ENCODE data around the gene IGSF21. TPM values are rescaled to one million over a fixed set of nuclear protein-coding genes. Genes with fewer than 3 reads are reported as not detected.

Gene IGSF21
- total RNA-seq, 2 experiments from 2014 or later: not detected

DNA sequence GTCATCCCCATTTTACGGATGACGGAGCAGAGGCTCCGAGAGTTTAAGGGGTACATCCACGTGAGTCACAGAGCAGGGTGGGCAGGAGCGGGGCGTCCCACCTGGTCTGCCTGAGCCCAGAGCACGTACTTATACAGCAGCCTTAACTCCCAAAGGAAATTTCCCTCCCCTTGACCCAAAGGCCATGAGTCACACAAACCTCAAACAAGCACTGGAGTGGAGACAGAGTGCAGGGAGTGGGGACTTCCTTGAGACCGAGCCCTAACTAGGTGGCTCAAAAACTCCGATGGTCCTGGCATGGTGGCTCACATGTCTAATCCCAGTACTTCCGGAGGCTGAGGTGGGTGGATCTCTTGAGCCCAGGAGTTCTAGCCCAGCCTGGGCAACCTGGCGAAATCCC, 231.6 kb downstream of the IGSF21 start:
- no peaks in the 10 kb centered on the region for H3K27me3 ChIP-seq (ENCODE audit: control insufficient read depth in 1 of 2, insufficient read depth in 2 of 2, low read length in 2 of 2)
- peaks cover 22% of the 10 kb centered on the region for H3K27me3 Mint-ChIP-seq
- H3K27ac Mint-ChIP-seq: no peak overlapping the region
- no peaks in the 10 kb centered on the region for H3K4me1 Mint-ChIP-seq (ENCODE audit: low read depth)
- no peak overlapping the region for H3K4me3 ChIP-seq (ENCODE audit: low read length)
- ATAC-seq (ENCODE audit: poor library complexity) (no peak), DNase-seq (no peak)
- TF ChIP-seq, protein P1, sequence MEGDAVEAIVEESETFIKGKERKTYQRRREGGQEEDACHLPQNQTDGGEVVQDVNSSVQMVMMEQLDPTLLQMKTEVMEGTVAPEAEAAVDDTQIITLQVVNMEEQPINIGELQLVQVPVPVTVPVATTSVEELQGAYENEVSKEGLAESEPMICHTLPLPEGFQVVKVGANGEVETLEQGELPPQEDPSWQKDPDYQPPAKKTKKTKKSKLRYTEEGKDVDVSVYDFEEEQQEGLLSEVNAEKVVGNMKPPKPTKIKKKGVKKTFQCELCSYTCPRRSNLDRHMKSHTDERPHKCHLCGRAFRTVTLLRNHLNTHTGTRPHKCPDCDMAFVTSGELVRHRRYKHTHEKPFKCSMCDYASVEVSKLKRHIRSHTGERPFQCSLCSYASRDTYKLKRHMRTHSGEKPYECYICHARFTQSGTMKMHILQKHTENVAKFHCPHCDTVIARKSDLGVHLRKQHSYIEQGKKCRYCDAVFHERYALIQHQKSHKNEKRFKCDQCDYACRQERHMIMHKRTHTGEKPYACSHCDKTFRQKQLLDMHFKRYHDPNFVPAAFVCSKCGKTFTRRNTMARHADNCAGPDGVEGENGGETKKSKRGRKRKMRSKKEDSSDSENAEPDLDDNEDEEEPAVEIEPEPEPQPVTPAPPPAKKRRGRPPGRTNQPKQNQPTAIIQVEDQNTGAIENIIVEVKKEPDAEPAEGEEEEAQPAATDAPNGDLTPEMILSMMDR (IDR thresholded peaks at IDR 0.05): no peak
- H3K4me3 Mint-ChIP-seq: no peak overlapping the region
- CTCF ChIA-PET: no interaction called here
- H3K36me3 Mint-ChIP-seq (ENCODE audit: low read depth): no peaks in the 10 kb centered on the region
- H3K9me3 ChIP-seq (ENCODE audit: control insufficient read depth in 1 of 2, insufficient read depth in 1 of 2, low read length in 2 of 2): no peaks in the 10 kb centered on the region
- no peaks in the 10 kb centered on the region for H3K36me3 ChIP-seq (ENCODE audit: insufficient read depth, low read length)
- POLR2A ChIA-PET: no interaction called here
- H3K27ac ChIP-seq (ENCODE audit: low read depth in 1 of 2, low read length in 2 of 2): no peak overlapping the region
- H3K4me1 ChIP-seq (ENCODE audit: insufficient read depth, low read length): no peaks in the 10 kb centered on the region
- no peaks in the 10 kb centered on the region for H3K9me3 Mint-ChIP-seq
- intact Hi-C loops (cut with DNase I, micrococcal nuclease): no loop called here

DNA sequence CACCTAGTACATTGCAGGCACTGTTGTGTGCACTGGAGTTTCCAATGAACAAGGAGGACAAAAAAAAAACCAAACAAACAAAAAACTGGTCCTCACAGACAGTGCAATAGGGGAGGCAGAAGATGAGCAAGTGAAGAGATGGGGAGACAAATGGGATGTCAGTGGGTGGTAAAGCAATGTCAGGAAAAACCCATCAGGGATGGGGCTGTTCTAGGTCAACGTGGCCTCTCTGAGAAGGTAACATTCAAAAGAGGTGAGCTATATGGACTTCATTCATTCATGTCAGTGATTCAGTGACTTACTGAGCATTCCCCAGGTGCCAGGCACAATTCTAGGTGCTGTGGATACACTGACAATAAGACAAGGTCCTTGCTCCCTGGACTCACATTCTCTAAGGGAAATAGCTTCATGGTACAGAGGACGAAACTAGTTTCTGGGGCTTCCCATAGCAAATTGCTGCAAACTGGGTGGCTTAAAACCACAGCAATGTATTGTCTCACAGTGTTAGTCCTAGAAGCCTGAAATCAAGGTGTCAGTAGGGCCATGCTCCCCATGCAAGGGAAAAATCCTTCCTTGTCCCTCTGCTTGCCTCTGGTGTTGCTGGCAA, 232.7 kb downstream of the IGSF21 start:
- ATAC-seq (ENCODE audit: poor library complexity) (no peak), DNase-seq (no peak)
- Mint-ChIP-seq H3K4me1 (ENCODE audit: low read depth) (no peaks in the 10 kb centered on the region), H3K27ac (no peak overlapping the region), H3K9me3 (no peaks in the 10 kb centered on the region), H3K4me3 (no peak overlapping the region), H3K36me3 (ENCODE audit: low read depth) (no peaks in the 10 kb centered on the region), H3K27me3 (peaks cover 25% of the 10 kb centered on the region)
- intact Hi-C loops (cut with DNase I, micrococcal nuclease): no loop called here
- ChIA-PET POLR2A (no interaction called here), CTCF (no interaction called here)
- TF ChIP-seq, protein P1 (IDR thresholded peaks at IDR 0.05): no peak
- Histone ChIP-seq H3K27ac (ENCODE audit: low read depth in 1 of 2, low read length in 2 of 2) (no peak overlapping the region), H3K4me3 (ENCODE audit: low read length) (no peak overlapping the region), H3K36me3 (ENCODE audit: insufficient read depth, low read length) (no peaks in the 10 kb centered on the region), H3K9me3 (ENCODE audit: control insufficient read depth in 1 of 2, insufficient read depth in 1 of 2, low read length in 2 of 2) (no peaks in the 10 kb centered on the region), H3K4me1 (ENCODE audit: insufficient read depth, low read length) (no peaks in the 10 kb centered on the region), H3K27me3 (ENCODE audit: control insufficient read depth in 1 of 2, insufficient read depth in 2 of 2, low read length in 2 of 2) (no peaks in the 10 kb centered on the region)

DNA sequence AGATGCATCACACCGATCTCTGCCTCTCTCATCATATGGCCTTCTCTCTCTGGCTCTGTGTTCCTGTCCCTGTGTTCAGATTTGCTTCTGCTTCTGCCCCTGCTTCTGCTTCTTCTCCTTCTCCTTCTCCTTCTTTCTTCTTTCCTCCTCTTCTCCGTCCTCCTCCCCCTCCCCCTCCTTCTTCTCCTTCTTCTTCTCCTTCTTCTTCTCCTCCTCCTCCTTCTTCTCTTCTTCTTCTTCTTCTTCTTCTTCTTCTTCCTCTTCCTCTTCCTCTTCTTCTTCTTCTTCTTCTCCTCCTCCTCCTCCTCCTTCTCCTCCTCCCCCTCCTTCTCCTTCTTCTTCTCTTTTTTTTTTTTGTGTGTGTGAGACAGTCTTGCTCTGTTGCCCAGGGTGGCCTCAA, 233.2 kb downstream of the IGSF21 start:
- Mint-ChIP-seq H3K4me3 (no peak overlapping the region), H3K4me1 (ENCODE audit: low read depth) (no peaks in the 10 kb centered on the region), H3K27me3 (peaks cover 25% of the 10 kb centered on the region), H3K27ac (no peak overlapping the region), H3K9me3 (no peaks in the 10 kb centered on the region), H3K36me3 (ENCODE audit: low read depth) (no peaks in the 10 kb centered on the region)
- intact Hi-C loops (cut with DNase I, micrococcal nuclease): no loop called here
- TF ChIP-seq, protein P1 (IDR thresholded peaks at IDR 0.05): no peak
- POLR2A ChIA-PET: no interaction called here
- no peaks in the 10 kb centered on the region for H3K9me3 ChIP-seq (ENCODE audit: control insufficient read depth in 1 of 2, insufficient read depth in 1 of 2, low read length in 2 of 2)
- no peak overlapping the region for H3K27ac ChIP-seq (ENCODE audit: low read depth in 1 of 2, low read length in 2 of 2)
- H3K36me3 ChIP-seq (ENCODE audit: insufficient read depth, low read length): no peaks in the 10 kb centered on the region
- no peak overlapping the region for H3K4me3 ChIP-seq (ENCODE audit: low read length)
- ATAC-seq (ENCODE audit: poor library complexity) (no peak), DNase-seq (no peak)
- no peaks in the 10 kb centered on the region for H3K27me3 ChIP-seq (ENCODE audit: control insufficient read depth in 1 of 2, insufficient read depth in 2 of 2, low read length in 2 of 2)
- CTCF ChIA-PET: no interaction called here
- no peaks in the 10 kb centered on the region for H3K4me1 ChIP-seq (ENCODE audit: insufficient read depth, low read length)

All from CD4-positive, alpha-beta T cell (primary cell).